HG03442 (cell line): ENCODE data around the gene CCDC197.

Experiments
- ATAC-seq: cut with Tn5 transposase; IDR thresholded peaks from one replicate; pipeline ENCODE4 v1.9.1; 2021; ENCODE audit warnings: mild to moderate bottlenecking, moderate library complexity; ENCODE audit not compliant: unreplicated experiment

CCDC197 gene

GRCh38 chr14:93998871-93999403, 1.8 kb downstream of the CCDC197 start:
- ATAC-seq: no peak

- no peak for ATAC-seq
Measured at GRCh38 chr14:93999573-93999972, 2.5 kb downstream of the CCDC197 start.

GRCh38 chr14:94000267-94000666, 3.2 kb downstream of the CCDC197 start:
- ATAC-seq: no peak

GRCh38 chr14:94001016-94001415, 3.9 kb downstream of the CCDC197 start:
- no peak for ATAC-seq

- ATAC-seq: peak; percentile 69
Measured at GRCh38 chr14:94001501-94002396, 4.6 kb downstream of the CCDC197 start.

GRCh38 chr14:94003397-94003796, 6.3 kb downstream of the CCDC197 start:
- ATAC-seq: no peak

- ATAC-seq: no peak
Measured at GRCh38 chr14:94004015-94004414, 6.9 kb downstream of the CCDC197 start.

GRCh38 chr14:94005324-94006073, 8.4 kb downstream of the CCDC197 start:
- ATAC-seq: no peak

- no peak for ATAC-seq
Measured at GRCh38 chr14:94008234-94008633, 11.1 kb downstream of the CCDC197 start.

- no peak for ATAC-seq
Measured at GRCh38 chr14:94009767-94010166, 12.7 kb downstream of the CCDC197 start.

- no peak for ATAC-seq
Measured at GRCh38 chr14:94010625-94011024, 13.5 kb downstream of the CCDC197 start.

- ATAC-seq: no peak
Measured at GRCh38 chr14:94011795-94012194, 14.7 kb downstream of the CCDC197 start.

- ATAC-seq: no peak
Measured at GRCh38 chr14:94014382-94014781, 17.3 kb downstream of the CCDC197 start.

- no peak for ATAC-seq
Measured at GRCh38 chr14:94015223-94015622, 18.1 kb downstream of the CCDC197 start.

- ATAC-seq: no peak
Measured at GRCh38 chr14:94016446-94016976, 19.4 kb downstream of the CCDC197 start.

- ATAC-seq: no peak
Measured at GRCh38 chr14:94018308-94018707, 21.2 kb downstream of the CCDC197 start.

GRCh38 chr14:94019329-94019728, 22.2 kb downstream of the CCDC197 start:
- no peak for ATAC-seq

GRCh38 chr14:94020267-94020666, 23.2 kb downstream of the CCDC197 start:
- no peak for ATAC-seq

GRCh38 chr14:94021001-94021400, 23.9 kb downstream of the CCDC197 start:
- ATAC-seq: no peak

- no peak for ATAC-seq
Measured at GRCh38 chr14:94021416-94022157, 24.5 kb downstream of the CCDC197 start.
